Measurements from ENCODE around the gene ADH4.

DNA sequence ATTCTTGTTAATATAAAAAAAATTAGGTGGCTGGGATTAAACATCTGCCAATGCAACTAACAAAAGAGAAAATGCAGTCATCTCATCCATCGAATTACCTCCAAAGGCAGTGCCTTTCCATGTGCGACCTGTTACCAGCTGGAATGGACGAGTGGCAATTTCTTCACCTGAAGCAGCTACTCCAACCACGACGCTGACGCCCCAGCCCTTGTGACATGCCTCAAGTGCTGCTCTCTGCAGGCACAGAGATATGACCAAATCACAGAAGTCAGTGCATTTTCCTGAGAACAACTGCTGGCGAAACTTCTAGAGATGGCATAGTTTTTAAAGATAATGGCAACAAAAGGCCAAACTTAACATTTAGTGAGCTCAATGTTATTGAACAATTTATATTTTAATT is 69.3 kb downstream of the ADH4 start:
- no peak for TF ChIP-seq POLR2A (IDR thresholded peaks at IDR 0.05)
- no peak for TF ChIP-seq CTCF (IDR thresholded peaks at IDR 0.05)
